Right renal pelvis (tissue), 4 donors: ENCODE measurements around the gene HBG2. TPM values are rescaled to one million over a fixed set of nuclear protein-coding genes. Genes with fewer than 3 reads are reported as not detected.
"Not testable (repeated sequence)": the region's sequence is repeated elsewhere in the genome, so short reads cannot be mapped to it uniquely, and the experiment has no call there.

ENCODE experiments used
- DNase-seq, 4 donors: peaks; one replicate each; pipeline ENCODE4 v3.0.0-alpha.2; 2013; ENCODE audit warnings: low read depth in 4 of 4, low spot score in 3 of 4, missing footprints in 1 of 4
- polyA plus RNA-seq, 4 donors: library from polyadenylated mRNA; unstranded; fragments of 120-200 nt; gene quantifications; one replicate each; pipeline ENCODE4 v1.2.1, GENCODE V29; 2013; ENCODE audit not compliant: insufficient read length in 4 of 4

Gene HBG2
- polyA plus RNA-seq, result 1,000 to 10,000 TPM; 1,916 to 2,998 (median 2,577) TPM

GRCh38 chr11:5254646-5255413, at the start of gene HBG2:
TSS of gene HBG2 (minus strand) at chr11:5254781. CDS start at chr11:5254728, 53 bp downstream.
- not testable (repeated sequence) for DNase-seq

GRCh38 chr11:5304046-5304445, 49.5 kb upstream of the HBG2 start:
- DNase-seq, result no peak

GRCh38 chr11:5303626-5304025, 49.0 kb upstream of the HBG2 start:
- DNase-seq, result no peak

GRCh38 chr11:5301846-5302245, 47.3 kb upstream of the HBG2 start, which contains the start of gene OR51B4:
TSS of gene OR51B4 (minus strand) at chr11:5301946. CDS start at chr11:5301946, 0 bp downstream.
- no peak for DNase-seq

- DNase-seq, result no peak
Measured at GRCh38 chr11:5300251-5300650, 45.7 kb upstream of the HBG2 start.

GRCh38 chr11:5298451-5298850, 43.9 kb upstream of the HBG2 start:
- no peak for DNase-seq

- DNase-seq, result no peak
Measured at GRCh38 chr11:5297721-5298323, 43.2 kb upstream of the HBG2 start.

GRCh38 chr11:5294342-5294995, 39.9 kb upstream of the HBG2 start:
- DNase-seq, result not testable (repeated sequence)

- DNase-seq, result no peak
Measured at GRCh38 chr11:5293028-5293427, 38.4 kb upstream of the HBG2 start.

- no peak for DNase-seq
Measured at GRCh38 chr11:5291207-5291838, 36.7 kb upstream of the HBG2 start.

GRCh38 chr11:5290106-5290505, 35.5 kb upstream of the HBG2 start:
- no peak for DNase-seq

- no peak for DNase-seq
Measured at GRCh38 chr11:5289696-5290095, 35.1 kb upstream of the HBG2 start.

GRCh38 chr11:5288906-5289550, 34.4 kb upstream of the HBG2 start:
- no peak for DNase-seq

GRCh38 chr11:5288108-5288905, 33.7 kb upstream of the HBG2 start:
- DNase-seq, result no peak

- no peak for DNase-seq
Measured at GRCh38 chr11:5286901-5287300, 32.3 kb upstream of the HBG2 start.

GRCh38 chr11:5286351-5286750, 31.8 kb upstream of the HBG2 start:
- DNase-seq, result no peak

- DNase-seq, result no peak
Measured at GRCh38 chr11:5285703-5286340, 31.2 kb upstream of the HBG2 start.

GRCh38 chr11:5284637-5285036, 30.1 kb upstream of the HBG2 start:
- no peak for DNase-seq

GRCh38 chr11:5283882-5284281, 29.3 kb upstream of the HBG2 start:
- DNase-seq, result no peak
